Measurements from ENCODE around the gene ISCA2. TPM values are rescaled to one million over a fixed set of nuclear protein-coding genes. Genes with fewer than 3 reads are reported as not detected.
A peak's percentile ranks its signal among the peaks of the same experiment; 100 is the strongest.

Gene ISCA2
- total RNA-seq, 1 donor from 2014 or later = 21.4 TPM

- no peak overlapping the region for H3K27ac ChIP-seq
- H3K9me3 ChIP-seq = no peaks in the 10 kb centered on the region
- no peak for DNase-seq
- ATAC-seq = peak; percentile 47
- intact Hi-C loops (cut with DNase I) = no loop called here
- no peak overlapping the region for H3K4me3 ChIP-seq
- no peak for TF ChIP-seq CTCF (IDR thresholded peaks at IDR 0.05)
- H3K36me3 ChIP-seq = no peaks in the 10 kb centered on the region
- H3K27me3 ChIP-seq = no peaks in the 10 kb centered on the region
- H3K4me1 ChIP-seq = peaks cover 3% of the 10 kb centered on the region
Observed at GRCh38 chr14:74538411-74539391, 45.1 kb downstream of the ISCA2 start.

GRCh38 chr14:74539503-74539902, 45.9 kb downstream of the ISCA2 start:
- Histone ChIP-seq H3K27me3 (no peaks in the 10 kb centered on the region), H3K27ac (no peak overlapping the region), H3K9me3 (no peaks in the 10 kb centered on the region), H3K36me3 (no peaks in the 10 kb centered on the region), H3K4me3 (no peak overlapping the region), H3K4me1 (peaks cover 3% of the 10 kb centered on the region)
- no peak for TF ChIP-seq CTCF (IDR thresholded peaks at IDR 0.05)
- intact Hi-C loops (cut with DNase I) = no loop called here
- no peak for DNase-seq
- ATAC-seq = no peak

GRCh38 chr14:74541225-74541624, 47.7 kb downstream of the ISCA2 start:
- Histone ChIP-seq H3K4me1 (peaks cover 3% of the 10 kb centered on the region), H3K36me3 (no peaks in the 10 kb centered on the region), H3K27ac (no peak overlapping the region), H3K4me3 (no peak overlapping the region), H3K27me3 (no peaks in the 10 kb centered on the region), H3K9me3 (no peaks in the 10 kb centered on the region)
- no peak for ATAC-seq
- no peak for TF ChIP-seq CTCF (IDR thresholded peaks at IDR 0.05)
- DNase-seq = no peak
- intact Hi-C loops (cut with DNase I) = no loop called here

GRCh38 chr14:74542056-74542685, 48.6 kb downstream of the ISCA2 start:
- no peak for DNase-seq
- intact Hi-C loops (cut with DNase I) = no loop called here
- TF ChIP-seq CTCF (IDR thresholded peaks at IDR 0.05) = no peak
- H3K36me3 ChIP-seq = no peaks in the 10 kb centered on the region
- no peak overlapping the region for H3K4me3 ChIP-seq
- ATAC-seq = no peak
- H3K27ac ChIP-seq = no peak overlapping the region
- H3K27me3 ChIP-seq = no peaks in the 10 kb centered on the region
- H3K9me3 ChIP-seq = no peaks in the 10 kb centered on the region
- H3K4me1 ChIP-seq = peaks cover 3% of the 10 kb centered on the region

- Histone ChIP-seq H3K27me3 (no peaks in the 10 kb centered on the region), H3K4me1 (peaks cover under 1% of the 10 kb centered on the region), H3K36me3 (no peaks in the 10 kb centered on the region), H3K9me3 (no peaks in the 10 kb centered on the region), H3K27ac (no peak overlapping the region), H3K4me3 (no peak overlapping the region)
- no peak for DNase-seq
- intact Hi-C loops (cut with DNase I) = no loop called here
- no peak for ATAC-seq
- TF ChIP-seq CTCF (IDR thresholded peaks at IDR 0.05) = no peak
Observed at GRCh38 chr14:74543771-74544438, 50.3 kb downstream of the ISCA2 start.

Measured in upper lobe of right lung (tissue), 1 donor.